BE2C (cell line): ENCODE data around the gene HOXD1. TPM values are rescaled to one million over a fixed set of nuclear protein-coding genes. Genes with fewer than 3 reads are reported as not detected.
A peak's percentile ranks its signal among the peaks of the same experiment; 100 is the strongest.

Experiments
- DNase-seq: peaks from one replicate; pipeline ENCODE4 v3.0.0-alpha.2; 2020
- H3K27me3 ChIP-seq: fragments of 250-450 bp; sonication (Bioruptor Pico); 2 replicates; pipeline ENCODE4 v1.5.1; 2020; ENCODE audit warnings: mild to moderate bottlenecking
- H3K36me3 ChIP-seq: fragments of 250-450 bp; sonication (Bioruptor Pico); 2 replicates; pipeline ENCODE4 v1.5.1; 2020; ENCODE audit warnings: mild to moderate bottlenecking
- H3K4me1 ChIP-seq: fragments of 250-450 bp; sonication (Bioruptor Pico); 2 replicates; pipeline ENCODE4 v1.5.1; 2020
- H3K4me3 ChIP-seq: 2 replicates; pipeline ENCODE4 v1.5.1; 2011; ENCODE audit warnings: low read depth, low read length
- H3K9me3 ChIP-seq: fragments of 250-450 bp; sonication (Bioruptor Pico); 2 replicates; pipeline ENCODE4 v1.5.1; 2020
- polyA plus RNA-seq: library from polyadenylated mRNA; unstranded; fragments of >200 nt; gene quantifications from one replicate; pipeline ENCODE4 v1.2.1, GENCODE V29; 2012; ENCODE audit warnings: low read depth, missing spikeins; ENCODE audit not compliant: insufficient read length, insufficient read depth
- TF ChIP-seq, protein P1 (sequence below): IDR thresholded peaks from 2 replicates; pipeline ENCODE4 v1.5.1; 2012; ENCODE audit warnings: mild to moderate bottlenecking, low read depth, low read length

The HOXD1 gene
- polyA plus RNA-seq: 0.45 TPM

DNA sequence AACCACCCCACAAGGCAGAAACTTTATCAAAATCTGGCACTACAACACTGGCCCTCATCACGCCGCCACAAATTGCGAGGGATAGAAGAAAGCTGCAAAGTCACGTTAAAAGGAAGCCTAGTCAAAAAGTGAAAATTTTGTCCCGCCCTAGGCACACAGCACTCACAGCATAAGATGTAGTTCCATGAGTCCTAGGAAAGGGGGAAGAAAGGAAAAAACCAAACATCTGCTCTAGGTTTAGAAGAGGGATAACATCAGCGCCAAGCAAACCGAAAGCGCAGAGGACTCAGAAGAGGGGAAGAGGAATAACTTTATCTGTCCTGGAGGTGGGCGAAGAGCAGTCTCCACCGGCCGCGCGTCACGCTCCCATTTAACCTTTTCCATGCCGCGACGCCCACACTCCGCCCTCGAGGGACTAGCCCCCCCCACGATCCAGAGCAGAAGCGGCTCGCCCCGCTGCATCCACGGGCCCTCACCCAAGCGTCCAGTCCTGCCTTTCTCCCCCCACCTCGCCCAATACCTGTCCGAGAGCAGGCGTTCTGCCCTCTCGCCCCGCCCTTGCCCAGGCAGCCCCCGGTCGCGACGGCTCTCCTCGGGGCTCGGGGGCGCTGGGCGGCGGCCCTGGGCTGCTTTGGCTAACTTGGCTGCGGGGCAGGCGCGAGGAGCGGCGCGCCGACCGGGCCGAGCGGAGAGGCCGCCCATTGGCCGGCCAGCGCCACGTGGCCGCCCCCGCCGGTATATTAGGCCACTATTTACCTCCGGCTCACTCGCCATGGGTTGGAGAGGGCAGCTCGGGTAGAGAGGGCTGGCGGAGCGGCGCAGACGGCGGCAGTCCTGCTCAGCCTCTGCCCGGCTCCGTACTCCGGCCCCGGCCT, at the start of gene HOXD1:
HOXD1 (plus strand) TSS at position 770 of the 875 bp plus-strand sequence. CDS start 134 bp downstream, outside the sequence.
- no peaks in the 10 kb centered on the region; the same call in 1 of the 2 replicates for H3K4me1 ChIP-seq
- peak; percentile 74 for DNase-seq
- TF ChIP-seq, protein P1, sequence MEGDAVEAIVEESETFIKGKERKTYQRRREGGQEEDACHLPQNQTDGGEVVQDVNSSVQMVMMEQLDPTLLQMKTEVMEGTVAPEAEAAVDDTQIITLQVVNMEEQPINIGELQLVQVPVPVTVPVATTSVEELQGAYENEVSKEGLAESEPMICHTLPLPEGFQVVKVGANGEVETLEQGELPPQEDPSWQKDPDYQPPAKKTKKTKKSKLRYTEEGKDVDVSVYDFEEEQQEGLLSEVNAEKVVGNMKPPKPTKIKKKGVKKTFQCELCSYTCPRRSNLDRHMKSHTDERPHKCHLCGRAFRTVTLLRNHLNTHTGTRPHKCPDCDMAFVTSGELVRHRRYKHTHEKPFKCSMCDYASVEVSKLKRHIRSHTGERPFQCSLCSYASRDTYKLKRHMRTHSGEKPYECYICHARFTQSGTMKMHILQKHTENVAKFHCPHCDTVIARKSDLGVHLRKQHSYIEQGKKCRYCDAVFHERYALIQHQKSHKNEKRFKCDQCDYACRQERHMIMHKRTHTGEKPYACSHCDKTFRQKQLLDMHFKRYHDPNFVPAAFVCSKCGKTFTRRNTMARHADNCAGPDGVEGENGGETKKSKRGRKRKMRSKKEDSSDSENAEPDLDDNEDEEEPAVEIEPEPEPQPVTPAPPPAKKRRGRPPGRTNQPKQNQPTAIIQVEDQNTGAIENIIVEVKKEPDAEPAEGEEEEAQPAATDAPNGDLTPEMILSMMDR: no peak
- H3K4me3 ChIP-seq: peak within 1 kb of the TSS; percentile 83
- H3K36me3 ChIP-seq: no peaks in the 10 kb centered on the region
- no peaks in the 10 kb centered on the region for H3K27me3 ChIP-seq
- no peaks in the 10 kb centered on the region for H3K9me3 ChIP-seq

GRCh38 chr2:176138923-176139660, 49.4 kb upstream of the HOXD1 start:
- DNase-seq: no peak

GRCh38 chr2:176139661-176140512, 48.6 kb upstream of the HOXD1 start:
- Histone ChIP-seq H3K4me1 (peaks cover 5% of the 10 kb centered on the region; the same call in 1 of the 2 replicates), H3K27me3 (no peaks in the 10 kb centered on the region), H3K9me3 (no peaks in the 10 kb centered on the region), H3K36me3 (no peaks in the 10 kb centered on the region), H3K4me3 (peak overlapping the region; percentile 60)
- DNase-seq: peak; percentile 50
- TF ChIP-seq, protein P1: no peak

More at GRCh38 chr2:176138923-176139660, 49.4 kb upstream of the HOXD1 start:
- Histone ChIP-seq H3K9me3 (no peaks in the 10 kb centered on the region), H3K36me3 (no peaks in the 10 kb centered on the region), H3K27me3 (no peaks in the 10 kb centered on the region), H3K4me3 (no peak overlapping the region), H3K4me1 (peaks cover 7% of the 10 kb centered on the region; the same call in 1 of the 2 replicates)
- TF ChIP-seq, protein P1: no peak

DNA sequence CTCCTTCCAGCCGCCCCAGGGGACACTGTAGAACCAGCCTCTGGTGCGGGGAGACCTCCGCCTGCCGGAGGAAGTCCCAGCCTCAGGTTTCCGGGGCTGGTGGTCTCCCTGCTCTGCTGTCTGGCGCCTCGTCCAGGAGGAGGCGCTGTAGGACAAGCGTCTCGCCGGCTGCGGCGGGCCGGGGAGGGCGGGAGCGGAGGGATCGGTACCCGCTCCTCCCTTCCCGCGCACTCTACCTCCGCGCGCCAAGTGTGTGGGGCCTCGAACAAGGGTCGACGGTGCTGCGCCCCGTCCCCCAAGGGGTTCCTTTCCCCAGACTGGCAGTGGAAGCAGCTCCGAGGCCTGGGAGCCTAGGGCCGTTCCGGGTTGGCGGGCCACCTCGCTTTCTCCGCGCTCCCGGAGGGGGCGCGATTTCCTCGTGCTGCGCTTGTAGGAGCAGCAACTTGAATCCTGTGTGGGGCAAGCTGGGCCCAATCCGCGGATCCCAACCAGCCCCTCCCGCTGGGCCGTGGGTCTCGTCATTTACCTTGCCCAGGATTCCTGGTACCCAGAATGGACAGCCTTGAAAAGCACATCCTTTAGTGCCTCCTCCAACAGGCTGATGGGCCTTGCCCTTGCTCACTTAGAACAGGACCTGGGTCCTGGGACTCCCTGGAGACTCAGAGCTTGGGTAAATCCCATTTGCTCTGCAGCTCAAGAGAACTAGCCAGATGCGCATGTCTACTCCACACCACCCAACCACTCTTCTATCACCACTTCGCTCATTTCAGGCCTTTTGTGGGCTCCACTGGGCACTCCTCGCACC, 47.8 kb upstream of the HOXD1 start:
- no peaks in the 10 kb centered on the region for H3K27me3 ChIP-seq

DNA sequence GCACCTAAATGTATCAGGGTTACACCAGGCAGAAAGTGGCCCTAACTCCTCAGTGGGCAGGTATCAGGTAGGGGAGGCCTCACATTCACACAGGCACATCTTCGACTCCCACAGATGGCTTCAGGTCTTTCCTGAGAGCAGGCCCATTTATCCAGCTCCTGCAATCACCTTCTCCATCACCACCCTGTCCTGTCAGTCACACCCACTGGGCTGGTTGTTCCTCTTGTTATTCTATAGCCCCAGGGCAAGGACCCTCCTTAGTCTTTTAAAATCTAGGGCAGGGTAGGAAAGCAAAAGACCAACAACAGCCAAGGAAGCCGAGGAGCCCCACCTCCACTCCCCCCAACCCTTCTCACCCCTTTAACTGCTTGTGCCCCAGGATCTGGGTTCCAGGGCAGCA, 46.2 kb upstream of the HOXD1 start:
- Histone ChIP-seq H3K36me3 (no peaks in the 10 kb centered on the region), H3K27me3 (no peaks in the 10 kb centered on the region), H3K9me3 (no peaks in the 10 kb centered on the region), H3K4me1 (no peaks in the 10 kb centered on the region), H3K4me3 (no peak overlapping the region)
- TF ChIP-seq, protein P1: no peak
- no peak for DNase-seq

More for the DNA sequence above, 47.8 kb upstream of the HOXD1 start:
- DNase-seq: peak; percentile 85
- Histone ChIP-seq H3K4me3 (peak overlapping the region; percentile 60), H3K36me3 (no peaks in the 10 kb centered on the region), H3K4me1 (no peaks in the 10 kb centered on the region), H3K9me3 (no peaks in the 10 kb centered on the region)
- TF ChIP-seq, protein P1: peak; percentile 62
